GM23248 (cell line): ENCODE results near the gene BTD.

ENCODE experiments used
- EZH2 ChIP-seq: fragments of 200-600 bp; sonication (generic); IDR thresholded peaks from 2 replicates; pipeline ENCODE4 v1.6.1; 2018; ENCODE audit warnings: antibody characterized with exemption, mild to moderate bottlenecking; ENCODE audit not compliant: insufficient read depth, poor library complexity, severe bottlenecking
- EZH2phosphoT487 ChIP-seq: fragments of 200-600 bp; sonication (generic); IDR thresholded peaks from 2 replicates; pipeline ENCODE4 v1.6.1; 2018; ENCODE audit warnings: antibody characterized with exemption, moderate library complexity, mild to moderate bottlenecking, low read depth; ENCODE audit not compliant: insufficient read depth

DNA sequence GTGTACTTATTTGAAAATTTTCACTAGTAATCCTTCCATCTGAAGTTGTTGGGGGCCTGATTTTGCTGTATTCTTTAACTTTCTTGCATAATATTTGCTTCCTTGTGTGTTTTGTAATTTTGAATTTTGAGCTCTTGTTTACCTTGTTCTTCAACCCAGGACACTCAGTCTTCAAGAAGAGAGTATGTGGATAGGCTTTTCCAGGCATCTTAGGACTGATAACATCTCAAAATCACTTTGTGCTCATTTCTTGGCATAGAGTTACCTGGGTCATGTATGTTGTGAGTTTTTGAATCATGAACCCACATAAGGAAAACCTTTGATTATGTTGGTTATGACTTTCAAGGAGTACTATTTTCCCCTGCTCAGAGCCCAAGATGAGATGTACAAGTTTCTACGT lies 13.4 kb downstream of the BTD start:
- TF ChIP-seq EZH2 (no peak), EZH2phosphoT487 (no peak)
